ENCODE measurements around the gene ABHD2. TPM values are rescaled to one million over a fixed set of nuclear protein-coding genes. Genes with fewer than 3 reads are reported as not detected.
A peak's percentile ranks its signal among the peaks of the same experiment; 100 is the strongest.

The ABHD2 gene
- polyA plus RNA-seq, 3 donors, result 30.8 to 67.1 (median 37.3) TPM

- peak overlapping the region; percentile 85 to 88 for H3K27ac ChIP-seq (ENCODE audit: low read depth in 1 of 2, low read length in 2 of 2)
- Mint-ChIP-seq H3K27me3 (ENCODE audit: low read depth in 3 of 3) (no peaks in the 10 kb centered on the region), H3K9me3 (peaks cover 0 to 3% (median 0%) of the 10 kb centered on the region in 7 donors), H3K36me3 (peaks cover 44 to 50% of the 10 kb centered on the region in 2 donors), H3K27ac (peak overlapping the region; percentile 44 to 100 (median 99)), H3K4me3 (no peak overlapping the region), H3K4me1 (peaks cover 57% of the 10 kb centered on the region)
- 100% methylated on average over 3 of the region's 8 CpGs for WGBS (ENCODE audit: insufficient coverage)
- peaks cover 93% of the 10 kb centered on the region for H3K79me2 ChIP-seq (ENCODE audit: insufficient read depth, low read length)
- DNase-seq, result no peak
- intact Hi-C loops (cut with micrococcal nuclease), result no loop called here
- peaks cover 49 to 55% of the 10 kb centered on the region in 2 donors for H3K4me1 ChIP-seq (ENCODE audit: control insufficient read depth in 1 of 2, insufficient read depth in 2 of 2, low read length in 2 of 2)
- peak overlapping the region in 1 of 3 experiments; percentile 39 for H3K4me3 ChIP-seq (replicated peaks in 1 of 3; ENCODE audit: low read depth in 2 of 3, low read length in 3 of 3)
- TF ChIP-seq CTCF (IDR thresholded peaks at IDR 0.05), result no peak
- peaks cover 0 to 45% of the 10 kb centered on the region in 2 donors for H3K36me3 ChIP-seq (replicated peaks in 1 of 2; ENCODE audit: control insufficient read depth in 1 of 2, insufficient read depth in 2 of 2, low read length in 2 of 2)
- no peak overlapping the region for H2AFZ ChIP-seq (ENCODE audit: insufficient read depth, low read depth, low read length, poor library complexity, severe bottlenecking)
- H3K9ac ChIP-seq (ENCODE audit: insufficient read depth, low read length, poor library complexity, severe bottlenecking), result no peak overlapping the region
- no peaks in the 10 kb centered on the region for H3K27me3 ChIP-seq (ENCODE audit: control insufficient read depth in 2 of 2, insufficient read depth in 2 of 2, low read length in 2 of 2)
- no peaks in the 10 kb centered on the region for H3K9me3 ChIP-seq (replicated peaks in 1 of 2; ENCODE audit: control insufficient read depth in 1 of 2, insufficient read depth in 1 of 2, low read length in 2 of 2)
- peak overlapping the region; percentile 59 for H3K4me2 ChIP-seq (replicated peaks; ENCODE audit: extremely low read depth, low read length, poor library complexity, severe bottlenecking)
- H4K20me1 ChIP-seq (ENCODE audit: insufficient read depth, low read length), result peaks cover 6% of the 10 kb centered on the region
These were observed 7.3 kb downstream of the ABHD2 start for GRCh38 chr15:89095556-89095955.

DNA sequence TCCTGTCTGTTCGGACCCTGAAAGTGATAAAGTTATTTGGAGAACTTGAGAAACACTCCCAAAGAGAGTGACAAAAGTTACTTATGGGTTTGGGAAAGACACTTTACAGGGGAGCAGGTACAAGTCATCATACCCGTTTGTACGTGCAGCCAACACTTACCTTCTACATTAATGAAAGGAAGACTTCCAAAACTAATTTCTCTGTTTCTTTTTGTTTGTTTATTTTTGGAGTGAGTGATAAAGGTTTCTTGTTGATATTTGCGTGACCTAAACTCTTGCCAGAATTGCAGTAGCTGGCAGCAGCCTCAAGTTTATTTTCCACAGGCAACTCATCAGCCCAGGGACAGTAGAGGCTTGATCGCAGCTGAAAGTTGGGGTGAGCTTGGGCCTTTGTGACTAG lies 8.4 kb downstream of the ABHD2 start:
- no peaks in the 10 kb centered on the region for H3K9me3 ChIP-seq (replicated peaks in 1 of 2; ENCODE audit: control insufficient read depth in 1 of 2, insufficient read depth in 1 of 2, low read length in 2 of 2)
- peaks cover 40 to 44% of the 10 kb centered on the region in 2 donors for H3K4me1 ChIP-seq (ENCODE audit: control insufficient read depth in 1 of 2, insufficient read depth in 2 of 2, low read length in 2 of 2)
- H2AFZ ChIP-seq (ENCODE audit: insufficient read depth, low read depth, low read length, poor library complexity, severe bottlenecking), result no peak overlapping the region
- no peaks in the 10 kb centered on the region for H3K27me3 ChIP-seq (ENCODE audit: control insufficient read depth in 2 of 2, insufficient read depth in 2 of 2, low read length in 2 of 2)
- H3K79me2 ChIP-seq (ENCODE audit: insufficient read depth, low read length), result peaks cover 96% of the 10 kb centered on the region
- peaks cover 0 to 48% of the 10 kb centered on the region in 2 donors for H3K36me3 ChIP-seq (replicated peaks in 1 of 2; ENCODE audit: control insufficient read depth in 1 of 2, insufficient read depth in 2 of 2, low read length in 2 of 2)
- peaks cover 51 to 58% of the 10 kb centered on the region in 2 donors for H3K36me3 Mint-ChIP-seq
- H3K4me3 Mint-ChIP-seq, result no peak overlapping the region
- no peak for DNase-seq
- H3K27ac Mint-ChIP-seq, result peak overlapping the region in 2 of 7 donors; percentile 59 to 77
- H4K20me1 ChIP-seq (ENCODE audit: insufficient read depth, low read length), result peaks cover 17% of the 10 kb centered on the region
- H3K4me2 ChIP-seq (replicated peaks; ENCODE audit: extremely low read depth, low read length, poor library complexity, severe bottlenecking), result no peak overlapping the region
- H3K9me3 Mint-ChIP-seq, result peaks cover 0 to 3% (median 0%) of the 10 kb centered on the region in 7 donors
- WGBS (ENCODE audit: insufficient coverage), result no CpG with 5 or more reads among the region's 5 CpGs
- no peaks in the 10 kb centered on the region for H3K27me3 Mint-ChIP-seq (ENCODE audit: low read depth in 3 of 3)
- no peak overlapping the region for H3K27ac ChIP-seq (ENCODE audit: low read depth in 1 of 2, low read length in 2 of 2)
- no peak overlapping the region for H3K4me3 ChIP-seq (replicated peaks in 1 of 3; ENCODE audit: low read depth in 2 of 3, low read length in 3 of 3)
- H3K9ac ChIP-seq (ENCODE audit: insufficient read depth, low read length, poor library complexity, severe bottlenecking), result no peak overlapping the region
- no peak for TF ChIP-seq CTCF (IDR thresholded peaks at IDR 0.05)
- intact Hi-C loops (cut with micrococcal nuclease), result no loop called here
- H3K4me1 Mint-ChIP-seq, result peaks cover 50% of the 10 kb centered on the region
